WTC11 (cell line): Measurements from ENCODE around the gene GRIK5. TPM values are rescaled to one million over a fixed set of nuclear protein-coding genes. Genes with fewer than 3 reads are reported as not detected.
A peak's percentile ranks its signal among the peaks of the same experiment; 100 is the strongest.

Source experiments
- ATAC-seq: fragments of 200-7000 bp; cut with Tn5 transposase; 2 replicates; pipeline ENCODE4 v1.10.0; 2021; ENCODE audit warnings: mild to moderate bottlenecking, moderate library complexity
- CTCF ChIA-PET: fragments of 300-600 bp; sonication (Branson Sonifier 250); formaldehyde crosslinking; loops from one replicate; lab custom pipeline; 2021; ENCODE audit warnings: antibody characterized with exemption; lab: Charles Lee
- POLR2A ChIA-PET: fragments of 350-600 bp; sonication (Branson Sonifier 250); formaldehyde crosslinking; loops from one replicate; lab custom pipeline; 2021; ENCODE audit warnings: antibody characterized with exemption; lab: Charles Lee
- DNase-seq: peaks from one replicate; pipeline ENCODE4 v3.0.0; 2021; ENCODE audit warnings: low spot score
- H3K27ac Mint-ChIP-seq: 2 replicates; pipeline ENCODE4 v1.8.0; 2021; ENCODE audit warnings: mixed read lengths
- H3K27me3 Mint-ChIP-seq: 2 replicates; pipeline ENCODE4 v1.8.0; 2021; ENCODE audit warnings: low read depth, mild to moderate bottlenecking, moderate library complexity, mixed read lengths
- H3K36me3 Mint-ChIP-seq: 2 replicates; pipeline ENCODE4 v1.8.0; 2021; ENCODE audit warnings: mixed read lengths
- H3K4me1 Mint-ChIP-seq: 2 replicates; pipeline ENCODE4 v1.8.0; 2022; ENCODE audit warnings: mixed read lengths
- H3K4me3 Mint-ChIP-seq: 2 replicates; pipeline ENCODE4 v1.8.0; 2021; ENCODE audit warnings: mild to moderate bottlenecking, moderate library complexity, mixed read lengths
- H3K9me3 Mint-ChIP-seq: 2 replicates; pipeline ENCODE4 v1.8.0; 2021; ENCODE audit warnings: mixed read lengths
- NR3C1 ChIP-seq: sonication (generic); formaldehyde crosslinking; conservative IDR thresholded peaks from 2 replicates; pipeline ENCODE4 v1.8.1; 2023; ENCODE audit warnings: low read depth, mild to moderate bottlenecking, missing genetic modification reagents
- total RNA-seq: library from RNA; stranded (reverse); gene quantifications from 3 replicates; pipeline ENCODE4 v1.2.3, GENCODE V29; 2021
- TF ChIP-seq, protein P1 (sequence below): fragments of 200-600 bp; IDR thresholded peaks from 2 replicates; pipeline ENCODE4 v1.8.0; 2022; ENCODE audit warnings: antibody characterized with exemption
- TF ChIP-seq, protein P2 (sequence below): sonication (generic); formaldehyde crosslinking; IDR thresholded peaks from 2 replicates; pipeline ENCODE4 v1.8.1; 2022; ENCODE audit warnings: missing genetic modification reagents, borderline replicate concordance

Gene GRIK5
- total RNA-seq, 1 experiment from 2014 or later = 52.3 TPM

DNA sequence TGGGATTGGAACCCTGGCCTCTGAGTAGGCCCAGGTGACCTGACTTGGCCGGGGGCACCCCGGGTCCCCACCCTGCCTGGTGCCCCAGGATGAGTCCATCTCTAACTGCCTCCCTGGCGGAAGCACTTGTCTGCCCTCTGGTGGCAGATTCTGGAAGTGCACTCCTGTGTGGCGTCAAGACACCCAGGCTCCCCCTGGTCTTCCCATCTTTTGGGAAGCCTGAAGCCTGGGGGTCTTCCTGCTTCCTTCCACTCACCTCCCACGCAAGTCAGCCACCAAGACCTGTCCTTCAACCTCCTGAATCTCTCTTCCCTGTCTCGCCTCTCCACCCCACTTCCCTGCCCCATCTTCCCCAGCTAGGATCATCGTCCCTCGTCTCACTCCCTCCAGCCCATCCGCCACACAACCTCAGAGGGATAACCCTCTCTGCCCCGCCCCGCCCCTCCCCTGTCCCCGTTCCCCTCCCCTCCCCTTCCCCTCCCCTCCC is 118.3 kb downstream of the GRIK5 start:
- peak; percentile 93 for ATAC-seq
- Mint-ChIP-seq H3K4me3 (peak overlapping the region; percentile 65), H3K27ac (no peak overlapping the region), H3K27me3 (peaks cover 15% of the 10 kb centered on the region), H3K4me1 (no peaks in the 10 kb centered on the region), H3K36me3 (no peaks in the 10 kb centered on the region), H3K9me3 (no peaks in the 10 kb centered on the region)
- ChIA-PET CTCF (interaction anchor here (0.6 to 3.1 kb wide), 11 partner anchors 11 to 93 kb away, joined by 3 to 22 read pairs (median 4); partner anchors contain the start of gene ERFL), POLR2A (no interaction called here)
- TF ChIP-seq, protein P1, sequence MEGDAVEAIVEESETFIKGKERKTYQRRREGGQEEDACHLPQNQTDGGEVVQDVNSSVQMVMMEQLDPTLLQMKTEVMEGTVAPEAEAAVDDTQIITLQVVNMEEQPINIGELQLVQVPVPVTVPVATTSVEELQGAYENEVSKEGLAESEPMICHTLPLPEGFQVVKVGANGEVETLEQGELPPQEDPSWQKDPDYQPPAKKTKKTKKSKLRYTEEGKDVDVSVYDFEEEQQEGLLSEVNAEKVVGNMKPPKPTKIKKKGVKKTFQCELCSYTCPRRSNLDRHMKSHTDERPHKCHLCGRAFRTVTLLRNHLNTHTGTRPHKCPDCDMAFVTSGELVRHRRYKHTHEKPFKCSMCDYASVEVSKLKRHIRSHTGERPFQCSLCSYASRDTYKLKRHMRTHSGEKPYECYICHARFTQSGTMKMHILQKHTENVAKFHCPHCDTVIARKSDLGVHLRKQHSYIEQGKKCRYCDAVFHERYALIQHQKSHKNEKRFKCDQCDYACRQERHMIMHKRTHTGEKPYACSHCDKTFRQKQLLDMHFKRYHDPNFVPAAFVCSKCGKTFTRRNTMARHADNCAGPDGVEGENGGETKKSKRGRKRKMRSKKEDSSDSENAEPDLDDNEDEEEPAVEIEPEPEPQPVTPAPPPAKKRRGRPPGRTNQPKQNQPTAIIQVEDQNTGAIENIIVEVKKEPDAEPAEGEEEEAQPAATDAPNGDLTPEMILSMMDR = peak; percentile 100
- TF ChIP-seq, protein P2, sequence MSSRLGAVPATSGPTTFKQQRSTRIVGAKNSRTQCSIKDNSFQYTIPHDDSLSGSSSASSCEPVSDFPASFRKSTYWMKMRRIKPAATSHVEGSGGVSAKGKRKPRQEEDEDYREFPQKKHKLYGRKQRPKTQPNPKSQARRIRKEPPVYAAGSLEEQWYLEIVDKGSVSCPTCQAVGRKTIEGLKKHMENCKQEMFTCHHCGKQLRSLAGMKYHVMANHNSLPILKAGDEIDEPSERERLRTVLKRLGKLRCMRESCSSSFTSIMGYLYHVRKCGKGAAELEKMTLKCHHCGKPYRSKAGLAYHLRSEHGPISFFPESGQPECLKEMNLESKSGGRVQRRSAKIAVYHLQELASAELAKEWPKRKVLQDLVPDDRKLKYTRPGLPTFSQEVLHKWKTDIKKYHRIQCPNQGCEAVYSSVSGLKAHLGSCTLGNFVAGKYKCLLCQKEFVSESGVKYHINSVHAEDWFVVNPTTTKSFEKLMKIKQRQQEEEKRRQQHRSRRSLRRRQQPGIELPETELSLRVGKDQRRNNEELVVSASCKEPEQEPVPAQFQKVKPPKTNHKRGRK (CRISPR knock-in tag) = no peak
- TF ChIP-seq NR3C1 (CRISPR knock-in tag) = no peak
- peak; percentile 97 for DNase-seq

Other genes with a start within 250 kb of the GRIK5 start
- not detected in 3 replicates for gene LYPD4, start 225.5 kb downstream of the GRIK5 start, total RNA-seq
- not detected in 3 replicates for gene DMRTC2, start 225.2 kb downstream of the GRIK5 start, total RNA-seq
- 3,152 to 3,787 TPM (median 3,713 TPM) in 3 replicates for gene RPS19, start 210.0 kb downstream of the GRIK5 start, total RNA-seq
- gene CD79A, start 192.9 kb downstream of the GRIK5 start, total RNA-seq = 0.42 to 1.2 TPM (median 0.71 TPM) in 3 replicates
- gene ARHGEF1, start 187.0 kb downstream of the GRIK5 start, total RNA-seq = 77.2 to 102 TPM (median 82.9 TPM) in 3 replicates
- gene ERFL, start 141.8 kb downstream of the GRIK5 start, total RNA-seq = 0.30 to 0.66 TPM (median 0.31 TPM) in 3 replicates
- gene RABAC1, start 110.9 kb downstream of the GRIK5 start, total RNA-seq = 159 to 184 TPM (median 159 TPM) in 3 replicates
- gene ATP1A3, start 76.0 kb downstream of the GRIK5 start, total RNA-seq = 28.2 to 34.2 TPM (median 30.9 TPM) in 3 replicates
- gene ZNF574, start 6.0 kb upstream of the GRIK5 start, total RNA-seq = 30.6 to 34.0 TPM (median 33.4 TPM) in 3 replicates
- gene POU2F2, start 62.2 kb upstream of the GRIK5 start, total RNA-seq = 6.0 to 7.7 TPM (median 6.6 TPM) in 3 replicates
- 37.7 to 42.0 TPM (median 39.2 TPM) in 3 replicates for gene DEDD2, start 147.5 kb upstream of the GRIK5 start, total RNA-seq
- gene ZNF526, start 150.1 kb upstream of the GRIK5 start, total RNA-seq = 16.1 to 18.3 TPM (median 16.4 TPM) in 3 replicates
- 49.8 to 50.8 TPM (median 49.9 TPM) in 3 replicates for gene GSK3A, start 172.4 kb upstream of the GRIK5 start, total RNA-seq
- gene ERF, start 184.9 kb upstream of the GRIK5 start, total RNA-seq = 65.4 to 67.6 TPM (median 65.9 TPM) in 3 replicates
- 53.0 to 58.5 TPM (median 55.8 TPM) in 3 replicates for gene CIC, start 199.0 kb upstream of the GRIK5 start, total RNA-seq
- gene PRR19, start 231.9 kb upstream of the GRIK5 start, total RNA-seq = 3.6 to 5.0 TPM (median 3.7 TPM) in 3 replicates
- gene PAFAH1B3, start 232.4 kb upstream of the GRIK5 start, total RNA-seq = 118 to 126 TPM (median 119 TPM) in 3 replicates
- 6.9 to 7.1 TPM (median 7.0 TPM) in 3 replicates for gene TMEM145, start 243.1 kb upstream of the GRIK5 start, total RNA-seq